Loucy (cell line): ENCODE measurements around the gene FCHSD2.

Source experiments
- H2AFZ ChIP-seq: fragments of 200-600 bp; sonication (generic); 2 replicates; pipeline ENCODE4 v1.6.0; 2016; ENCODE audit warnings: antibody characterized with exemption, mild to moderate bottlenecking, low read length, moderate library complexity
- H3F3A ChIP-seq: fragments of 200-600 bp; 2 replicates; pipeline ENCODE4 v1.6.0; 2016; ENCODE audit warnings: antibody characterized with exemption, low read depth, mild to moderate bottlenecking
- H3K27me3 ChIP-seq: fragments of 200-600 bp; sonication (generic); 2 replicates; pipeline ENCODE4 v1.6.1; 2014; ENCODE audit warnings: low read length, mild to moderate bottlenecking; ENCODE audit not compliant: insufficient read depth, poor library complexity, severe bottlenecking
- H3K36me3 ChIP-seq: fragments of 200-600 bp; sonication (generic); 2 replicates; pipeline ENCODE4 v1.6.1; 2016; ENCODE audit warnings: low read length; ENCODE audit not compliant: insufficient read depth
- H3K4me1 ChIP-seq: fragments of 200-600 bp; sonication (generic); 2 replicates; pipeline ENCODE4 v1.5.1; 2014; ENCODE audit warnings: low read length, mild to moderate bottlenecking; ENCODE audit not compliant: insufficient read depth, poor library complexity, severe bottlenecking
- H3K4me2 ChIP-seq: fragments of 200-600 bp; sonication (generic); 2 replicates; pipeline ENCODE4 v1.6.0; 2014; ENCODE audit warnings: antibody characterized with exemption, low read length, low read depth, mild to moderate bottlenecking; ENCODE audit not compliant: poor library complexity, severe bottlenecking
- H3K4me3 ChIP-seq: fragments of 200-600 bp; sonication (generic); 2 replicates; pipeline ENCODE4 v1.5.1; 2014; ENCODE audit warnings: low read length, mild to moderate bottlenecking, mixed read lengths; ENCODE audit not compliant: poor library complexity, severe bottlenecking
- H3K79me2 ChIP-seq: fragments of 200-600 bp; sonication (generic); 2 replicates; pipeline ENCODE4 v1.6.1; 2014; ENCODE audit warnings: low read length; ENCODE audit not compliant: insufficient read depth
- H3K9ac ChIP-seq: fragments of 200-600 bp; sonication (generic); 2 replicates; pipeline ENCODE4 v1.6.0; 2014; ENCODE audit warnings: mild to moderate bottlenecking, low read depth, low read length, moderate library complexity; ENCODE audit not compliant: poor library complexity, severe bottlenecking
- H3K9me2 ChIP-seq: fragments of 200-600 bp; sonication (generic); replicated peaks from 2 replicates; pipeline ENCODE4 v1.6.1; 2016; ENCODE audit warnings: low read depth, low read length, mixed read lengths
- H3K9me3 ChIP-seq: fragments of 200-600 bp; sonication (generic); 2 replicates; pipeline ENCODE4 v1.6.1; 2014; ENCODE audit warnings: mild to moderate bottlenecking, antibody characterized with exemption, low read length, low read depth; ENCODE audit not compliant: insufficient read depth
- H4K20me1 ChIP-seq: fragments of 200-600 bp; sonication (generic); 2 replicates; pipeline ENCODE4 v1.6.0; 2014; ENCODE audit warnings: antibody characterized with exemption, low read length, mild to moderate bottlenecking; ENCODE audit not compliant: insufficient read depth, poor library complexity, severe bottlenecking
- CTCF ChIP-seq: fragments of 200-600 bp; sonication (generic); conservative IDR thresholded peaks from 2 replicates; pipeline ENCODE4 v1.5.1; 2014; ENCODE audit warnings: mild to moderate bottlenecking, antibody characterized with exemption, low read length
- EZH2phosphoT487 ChIP-seq: fragments of 200-600 bp; IDR thresholded peaks from 2 replicates; pipeline ENCODE4 v1.6.1; 2018; ENCODE audit warnings: antibody characterized with exemption, mild to moderate bottlenecking, moderate library complexity, borderline replicate concordance

Gene FCHSD2

GRCh38 chr11:73176874-73177155 lies 34.7 kb upstream of the FCHSD2 start:
- no peak for TF ChIP-seq CTCF
- no peak for TF ChIP-seq EZH2phosphoT487
- H3K4me2 ChIP-seq: no peak overlapping the region
- no peaks in the 10 kb centered on the region for H3K36me3 ChIP-seq

GRCh38 chr11:73176145-73176873 lies 34.2 kb upstream of the FCHSD2 start:
- peaks cover 42% of the 10 kb centered on the region for H3K4me1 ChIP-seq
- no peaks in the 10 kb centered on the region for H3K79me2 ChIP-seq
- H3K9me3 ChIP-seq: no peaks in the 10 kb centered on the region
- H3K4me2 ChIP-seq: no peak overlapping the region
- H3K27me3 ChIP-seq: no peaks in the 10 kb centered on the region
- H4K20me1 ChIP-seq: no peaks in the 10 kb centered on the region
- peak overlapping the region; percentile 14; the same call in 1 of the 2 replicates for H2AFZ ChIP-seq
- H3K36me3 ChIP-seq: no peaks in the 10 kb centered on the region
- H3K9ac ChIP-seq: peak overlapping the region; percentile 49
- no peak for TF ChIP-seq EZH2phosphoT487
- TF ChIP-seq CTCF: no peak
- H3F3A ChIP-seq: no peaks in the 10 kb centered on the region
- H3K4me3 ChIP-seq: no peak overlapping the region
- H3K9me2 ChIP-seq: no peaks in the 10 kb centered on the region

More at GRCh38 chr11:73176874-73177155, 34.7 kb upstream of the FCHSD2 start:
- Histone ChIP-seq H3K4me1 (peaks cover 38% of the 10 kb centered on the region), H3K9me3 (no peaks in the 10 kb centered on the region), H3K9ac (peak overlapping the region; percentile 54), H3K79me2 (no peaks in the 10 kb centered on the region), H3K4me3 (no peak overlapping the region), H3K9me2 (no peaks in the 10 kb centered on the region), H3F3A (no peaks in the 10 kb centered on the region), H4K20me1 (no peaks in the 10 kb centered on the region), H3K27me3 (no peaks in the 10 kb centered on the region), H2AFZ (peak overlapping the region; percentile 4; the same call in 1 of the 2 replicates)

- H3K27me3 ChIP-seq: no peaks in the 10 kb centered on the region
- no peaks in the 10 kb centered on the region for H3K9me2 ChIP-seq
- H3K4me2 ChIP-seq: no peak overlapping the region
- TF ChIP-seq EZH2phosphoT487 (no peak), CTCF (no peak)
- H2AFZ ChIP-seq: peak overlapping the region; percentile 14; the same call in 1 of the 2 replicates
- H3K9ac ChIP-seq: peak overlapping the region; percentile 49
- no peaks in the 10 kb centered on the region for H3K9me3 ChIP-seq
- H3K36me3 ChIP-seq: no peaks in the 10 kb centered on the region
- H4K20me1 ChIP-seq: no peaks in the 10 kb centered on the region
- H3K4me1 ChIP-seq: peaks cover 46% of the 10 kb centered on the region
- H3K4me3 ChIP-seq: no peak overlapping the region
- H3K79me2 ChIP-seq: no peaks in the 10 kb centered on the region
- no peaks in the 10 kb centered on the region for H3F3A ChIP-seq
Measured at GRCh38 chr11:73175551-73176144, 33.5 kb upstream of the FCHSD2 start.
